ENCODE data around the gene PPP4R4.
"Not testable (repeated sequence)": the region's sequence is repeated elsewhere in the genome, so short reads cannot be mapped to it uniquely, and the experiment has no call there.

PPP4R4 gene

GRCh38 chr14:94144765-94145164, 29.4 kb upstream of the PPP4R4 start:
- no peak overlapping the region for H3K4me3 ChIP-seq (replicated peaks; ENCODE audit: low read depth, low read length)
- no peak for DNase-seq (ENCODE audit: low read depth)

GRCh38 chr14:94145902-94146527, 28.1 kb upstream of the PPP4R4 start:
- DNase-seq (ENCODE audit: low read depth), result no peak
- no peak overlapping the region for H3K4me3 ChIP-seq (replicated peaks; ENCODE audit: low read depth, low read length)
- no peak for TF ChIP-seq CTCF (IDR thresholded peaks at IDR 0.05; ENCODE audit: low read length, missing control alignments)

More at GRCh38 chr14:94144765-94145164, 29.4 kb upstream of the PPP4R4 start:
- no peak for TF ChIP-seq CTCF (IDR thresholded peaks at IDR 0.05; ENCODE audit: low read length, missing control alignments)

GRCh38 chr14:94152676-94153075, 21.4 kb upstream of the PPP4R4 start:
- H3K4me3 ChIP-seq (replicated peaks; ENCODE audit: low read depth, low read length), result no peak overlapping the region
- no peak for TF ChIP-seq CTCF (IDR thresholded peaks at IDR 0.05; ENCODE audit: low read length, missing control alignments)
- no peak for DNase-seq (ENCODE audit: low read depth)

- no peak for TF ChIP-seq CTCF (IDR thresholded peaks at IDR 0.05; ENCODE audit: low read length, missing control alignments)
- no peak overlapping the region for H3K4me3 ChIP-seq (replicated peaks; ENCODE audit: low read depth, low read length)
- no peak for DNase-seq (ENCODE audit: low read depth)
These were observed 20.3 kb upstream of the PPP4R4 start for GRCh38 chr14:94153750-94154342.

- not testable (repeated sequence) for DNase-seq (ENCODE audit: low read depth); H3K4me3 ChIP-seq (replicated peaks; ENCODE audit: low read depth, low read length)
These were observed 18.0 kb upstream of the PPP4R4 start for GRCh38 chr14:94156143-94156542.

GRCh38 chr14:94157197-94157596, 16.9 kb upstream of the PPP4R4 start:
- no peak for TF ChIP-seq CTCF (IDR thresholded peaks at IDR 0.05; ENCODE audit: low read length, missing control alignments)
- H3K4me3 ChIP-seq (replicated peaks; ENCODE audit: low read depth, low read length), result no peak overlapping the region
- DNase-seq (ENCODE audit: low read depth), result no peak

- H3K4me3 ChIP-seq (replicated peaks; ENCODE audit: low read depth, low read length), result no peak overlapping the region
- DNase-seq (ENCODE audit: low read depth), result no peak
- no peak for TF ChIP-seq CTCF (IDR thresholded peaks at IDR 0.05; ENCODE audit: low read length, missing control alignments)
These were observed 15.8 kb upstream of the PPP4R4 start for GRCh38 chr14:94158239-94158883.
